Body of pancreas (tissue), 4 donors: ENCODE results near the gene TMEM201. TPM values are rescaled to one million over a fixed set of nuclear protein-coding genes. Genes with fewer than 3 reads are reported as not detected.

Source experiments
- ATAC-seq: fragments of 150-250 bp; one replicate; pipeline ENCODE4 v1.9.1; 2016
- DNase-seq, 4 donors: peaks; one replicate each; pipeline ENCODE4 v3.0.0-alpha.2; 2019
- H3K27ac ChIP-seq, 4 donors: fragments of 200-600 bp; sonication (generic); 1 replicate in 3 of 4; 2 replicates in 1 of 4; pipeline versions ENCODE4 v1.5.1 to v1.6.1; 2016 to 2019; ENCODE audit warnings: mild to moderate bottlenecking in 1 of 4, mixed read lengths in 1 of 4, moderate library complexity in 1 of 4
- H3K27me3 ChIP-seq, 2 donors: fragments of 200-600 bp; sonication (generic); one replicate each; pipeline ENCODE4 v1.6.0; 2016; ENCODE audit warnings: mild to moderate bottlenecking in 1 of 2
- H3K36me3 ChIP-seq, 2 donors: fragments of 200-600 bp; sonication (generic); replicated peaks in 1 of 2; 2 replicates each; pipeline ENCODE4 v1.5.1; 2016; ENCODE audit warnings: low read depth in 2 of 2; ENCODE audit not compliant: insufficient read depth in 1 of 2
- H3K4me1 ChIP-seq: fragments of 200-600 bp; sonication (generic); one replicate; pipeline ENCODE4 v1.6.0; 2016
- H3K4me3 ChIP-seq, 2 donors: fragments of 200-600 bp; sonication (generic); 1 replicate in 1 of 2; 2 replicates in 1 of 2; pipeline ENCODE4 v1.5.1; 2016 to 2019
- H3K9me3 ChIP-seq, 3 donors: fragments of 200-600 bp; sonication (generic); 1 replicate in 2 of 3; 2 replicates in 1 of 3; pipeline ENCODE4 v1.5.1; 2016
- CTCF ChIP-seq, 7 experiments: fragments of 450-650 bp in 4 of 7; fragments of 200-600 bp in 3 of 7; sonication (generic) in 3 of 7; IDR thresholded peaks; one replicate each; pipeline ENCODE4 v1.5.1; 2016 to 2019; ENCODE audit warnings: antibody characterized with exemption in 7 of 7
- POLR2A ChIP-seq, 3 donors: fragments of 450-650 bp; IDR thresholded peaks; one replicate each; pipeline ENCODE4 v1.6.1; 2016; ENCODE audit warnings: antibody characterized with exemption in 3 of 3, mild to moderate bottlenecking in 2 of 3
- WGBS, 2 donors: methylation state at CpG; one replicate each; pipeline ENCODE4 v1.1.5; 2017; 5-methylcytosine and 5-hydroxymethylcytosine counted together
- intact Hi-C: fragments of 100-400 bp; cut with DNase I; formaldehyde crosslinking; loops from one replicate; pipeline ENCODE4 v1.15.1; 2023
- total RNA-seq, 2 donors: library from RNA; depleted of rRNA; stranded (reverse); fragments of >200 nt; gene quantifications; one replicate each; pipeline ENCODE4 v1.1.0, GENCODE V29; 2016

The TMEM201 gene
- total RNA-seq, 2 donors from 2014 or later = 7.3 to 12.5 TPM

- TF ChIP-seq CTCF (IDR thresholded peaks at IDR 0.05) (no peak), POLR2A (IDR thresholded peaks at IDR 0.05) (no peak)
- Histone ChIP-seq H3K27me3 (peaks cover 0 to 6% of the 10 kb centered on the region in 2 donors), H3K4me3 (no peak overlapping the region), H3K4me1 (peaks cover 15% of the 10 kb centered on the region), H3K36me3 (no peaks in the 10 kb centered on the region), H3K9me3 (no peaks in the 10 kb centered on the region), H3K27ac (no peak overlapping the region)
- 32 to 36% methylated on average over 7 to 11 of the region's 11 CpGs for WGBS, 2 donors
- no peak for ATAC-seq
- intact Hi-C loops = no loop called here
- DNase-seq = no peak
Measured at GRCh38 chr1:9653210-9653490, 64.4 kb downstream of the TMEM201 start.

DNA sequence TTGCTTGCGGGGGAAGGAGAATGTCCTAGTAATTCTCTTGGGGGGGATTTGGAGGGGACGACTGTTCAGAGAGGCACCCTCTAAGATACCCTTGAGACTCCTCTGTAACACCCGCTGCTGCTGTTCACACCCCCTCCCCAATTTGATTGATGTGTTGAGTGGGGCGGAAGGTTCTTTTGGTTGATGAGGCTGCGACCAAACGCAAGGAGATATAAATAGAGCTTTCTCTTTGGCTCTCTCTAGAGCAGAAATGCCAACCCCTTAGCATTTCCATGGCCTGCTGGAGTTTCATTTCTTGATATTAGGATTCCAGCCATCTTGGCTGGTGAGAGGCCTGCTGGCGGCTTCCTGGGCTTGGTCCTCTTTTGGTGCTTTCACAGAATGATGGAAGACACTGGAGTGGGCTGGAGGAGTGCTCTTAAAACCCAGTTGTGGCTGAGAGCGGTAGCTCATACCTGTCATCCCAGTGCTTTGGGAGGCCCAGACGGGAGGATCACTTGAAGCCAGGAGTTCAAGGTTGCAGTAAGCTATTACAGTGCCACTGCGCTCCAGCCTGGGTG is 64.9 kb downstream of the TMEM201 start:
- Histone ChIP-seq H3K9me3 (no peaks in the 10 kb centered on the region), H3K4me3 (no peak overlapping the region), H3K27me3 (peaks cover 0 to 6% of the 10 kb centered on the region in 2 donors), H3K4me1 (peaks cover 15% of the 10 kb centered on the region), H3K27ac (no peak overlapping the region), H3K36me3 (no peaks in the 10 kb centered on the region)
- TF ChIP-seq CTCF (IDR thresholded peaks at IDR 0.05) = no peak
- WGBS, 2 donors = 49 to 62% methylated on average over 10 of the region's 10 CpGs
- ATAC-seq (no peak), DNase-seq (no peak)
- intact Hi-C loops = no loop called here

GRCh38 chr1:9654051-9654833 is 65.5 kb downstream of the TMEM201 start:
- H3K27ac ChIP-seq = peak overlapping the region in 1 of 4 donors; percentile 17
- H3K4me3 ChIP-seq = no peak overlapping the region

GRCh38 chr1:9654834-9655723 is 66.4 kb downstream of the TMEM201 start:
- no peak overlapping the region for H3K4me3 ChIP-seq
- no peak for ATAC-seq

More at GRCh38 chr1:9654051-9654833, 65.5 kb downstream of the TMEM201 start:
- H3K36me3 ChIP-seq = no peaks in the 10 kb centered on the region
- DNase-seq (no peak), ATAC-seq (no peak)
- H3K4me1 ChIP-seq = peaks cover 15% of the 10 kb centered on the region
- H3K9me3 ChIP-seq = no peaks in the 10 kb centered on the region
- H3K27me3 ChIP-seq = peaks cover 0 to 6% of the 10 kb centered on the region in 2 donors
- WGBS, 2 donors = 63 to 72% methylated on average over 25 of the region's 25 CpGs
- TF ChIP-seq POLR2A (IDR thresholded peaks at IDR 0.05) (no peak), CTCF (IDR thresholded peaks at IDR 0.05) (no peak)
- intact Hi-C loops = no loop called here

More at GRCh38 chr1:9654834-9655723, 66.4 kb downstream of the TMEM201 start:
- intact Hi-C loops = no loop called here
- Histone ChIP-seq H3K27me3 (peaks cover 0 to 6% of the 10 kb centered on the region in 2 donors), H3K4me1 (peaks cover 15% of the 10 kb centered on the region), H3K9me3 (no peaks in the 10 kb centered on the region), H3K36me3 (no peaks in the 10 kb centered on the region), H3K27ac (no peak overlapping the region)
- 59 to 67% methylated on average over 16 of the region's 16 CpGs for WGBS, 2 donors
- DNase-seq = no peak
- TF ChIP-seq CTCF (IDR thresholded peaks at IDR 0.05) = no peak
- TF ChIP-seq POLR2A (IDR thresholded peaks at IDR 0.05) = no peak
